Activated naive CD4-positive, alpha-beta T cell treated with anti-CD3 and anti-CD28 coated beads, Interleukin-2, amount 50 U/mL, for 24 hours (primary cell): Measurements from ENCODE around the gene MED13.

Experiments
- H3K27ac Mint-ChIP-seq: one replicate; pipeline ENCODE4 v1.8.0; 2021; ENCODE audit warnings: mild to moderate bottlenecking, mixed read lengths
- H3K27me3 Mint-ChIP-seq: one replicate; pipeline ENCODE4 v1.8.0; 2021; ENCODE audit warnings: mixed read lengths
- H3K36me3 Mint-ChIP-seq: one replicate; pipeline ENCODE4 v1.8.0; 2021; ENCODE audit warnings: mixed read lengths
- H3K4me1 Mint-ChIP-seq: one replicate; pipeline ENCODE4 v1.8.0; 2021; ENCODE audit warnings: mixed read lengths
- H3K4me3 Mint-ChIP-seq: one replicate; pipeline ENCODE4 v1.8.0; 2021; ENCODE audit warnings: mild to moderate bottlenecking, mixed read lengths
- H3K9me3 Mint-ChIP-seq: one replicate; pipeline ENCODE4 v1.8.0; 2021; ENCODE audit warnings: mixed read lengths

The MED13 gene

GRCh38 chr17:62094175-62094574 is 29.1 kb upstream of the MED13 start:
- peaks cover 8% of the 10 kb centered on the region for H3K4me1 Mint-ChIP-seq
- no peak overlapping the region for H3K27ac Mint-ChIP-seq

GRCh38 chr17:62093188-62094155 is 28.4 kb upstream of the MED13 start:
- Mint-ChIP-seq H3K36me3 (no peaks in the 10 kb centered on the region), H3K27ac (no peak overlapping the region), H3K27me3 (peaks cover 2% of the 10 kb centered on the region), H3K4me3 (no peak overlapping the region), H3K4me1 (peaks cover 2% of the 10 kb centered on the region), H3K9me3 (no peaks in the 10 kb centered on the region)

More at GRCh38 chr17:62094175-62094574, 29.1 kb upstream of the MED13 start:
- no peaks in the 10 kb centered on the region for H3K36me3 Mint-ChIP-seq
- H3K27me3 Mint-ChIP-seq = peaks cover 2% of the 10 kb centered on the region
- no peaks in the 10 kb centered on the region for H3K9me3 Mint-ChIP-seq
- H3K4me3 Mint-ChIP-seq = no peak overlapping the region

DNA sequence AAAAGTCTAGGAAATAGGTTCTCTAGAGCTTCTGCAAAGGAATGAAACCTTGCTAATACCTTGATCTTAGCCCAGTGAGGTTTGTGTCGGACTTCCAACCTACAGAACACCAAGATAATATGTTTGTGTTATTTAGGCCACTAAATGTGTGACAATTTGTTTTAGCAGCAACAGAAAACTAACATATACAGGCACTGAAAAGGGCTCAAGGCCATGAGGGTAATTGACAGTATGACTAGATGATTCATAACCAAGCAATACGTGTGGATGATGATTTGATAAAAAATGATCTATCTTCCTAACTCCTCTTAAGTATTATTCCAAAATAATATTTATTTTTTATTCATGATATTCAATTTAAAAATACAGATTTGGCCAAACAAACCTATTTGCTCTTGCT is 27.7 kb upstream of the MED13 start:
- Mint-ChIP-seq H3K9me3 (no peaks in the 10 kb centered on the region), H3K4me3 (no peak overlapping the region), H3K36me3 (no peaks in the 10 kb centered on the region), H3K27me3 (peaks cover 2% of the 10 kb centered on the region), H3K27ac (no peak overlapping the region), H3K4me1 (no peaks in the 10 kb centered on the region)

- H3K9me3 Mint-ChIP-seq = no peaks in the 10 kb centered on the region
- no peak overlapping the region for H3K27ac Mint-ChIP-seq
- no peaks in the 10 kb centered on the region for H3K36me3 Mint-ChIP-seq
- no peak overlapping the region for H3K4me3 Mint-ChIP-seq
- peaks cover 2% of the 10 kb centered on the region for H3K27me3 Mint-ChIP-seq
- H3K4me1 Mint-ChIP-seq = no peaks in the 10 kb centered on the region
Observed at GRCh38 chr17:62091804-62092203, 26.7 kb upstream of the MED13 start.

DNA sequence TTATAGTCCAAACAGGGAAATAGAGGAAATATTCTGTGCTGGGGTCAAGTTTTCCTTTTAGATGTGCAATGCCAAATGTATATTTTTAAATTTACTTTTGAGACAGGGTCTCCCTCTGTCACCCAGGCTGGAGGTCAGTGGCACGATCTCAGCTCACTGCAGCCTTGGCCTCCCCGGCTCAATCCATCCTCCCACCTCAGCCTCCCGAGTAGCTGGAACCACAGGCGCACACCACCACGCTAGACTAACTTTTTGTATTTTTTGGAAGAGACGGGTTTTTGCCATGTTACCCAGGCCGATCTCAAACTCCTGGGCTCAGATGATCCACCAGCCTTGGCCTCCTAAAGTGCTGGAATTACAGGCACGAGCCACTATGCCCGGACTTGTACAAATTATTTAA is 25.8 kb upstream of the MED13 start:
- Mint-ChIP-seq H3K27me3 (peaks cover 2% of the 10 kb centered on the region), H3K4me3 (no peak overlapping the region), H3K4me1 (peaks cover 3% of the 10 kb centered on the region), H3K36me3 (no peaks in the 10 kb centered on the region), H3K9me3 (no peaks in the 10 kb centered on the region), H3K27ac (no peak overlapping the region)

GRCh38 chr17:62090021-62090824 is 25.1 kb upstream of the MED13 start:
- peaks cover 5% of the 10 kb centered on the region for H3K4me1 Mint-ChIP-seq
- no peak overlapping the region for H3K4me3 Mint-ChIP-seq
- H3K27me3 Mint-ChIP-seq = peaks cover 2% of the 10 kb centered on the region
- no peak overlapping the region for H3K27ac Mint-ChIP-seq
- no peaks in the 10 kb centered on the region for H3K9me3 Mint-ChIP-seq
- no peaks in the 10 kb centered on the region for H3K36me3 Mint-ChIP-seq

DNA sequence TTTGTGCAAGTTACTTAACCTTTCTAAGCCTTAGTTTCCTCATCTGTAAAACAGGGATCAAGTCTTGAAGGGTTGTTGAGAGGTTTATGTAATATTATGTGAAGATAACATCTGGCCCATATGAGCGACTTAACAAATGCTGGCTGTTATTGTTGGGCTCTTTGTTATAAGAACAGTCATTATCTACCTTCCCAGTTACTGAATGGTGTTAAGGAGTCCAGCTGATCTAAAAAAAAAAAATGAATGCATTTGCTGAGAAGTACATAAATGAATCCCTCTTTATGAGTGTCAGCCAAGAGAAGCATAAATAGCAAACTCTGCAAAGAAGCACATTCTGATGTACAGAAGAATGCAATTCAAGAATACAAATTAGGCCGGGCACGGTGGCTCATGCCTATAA is 24.3 kb upstream of the MED13 start:
- Mint-ChIP-seq H3K36me3 (no peaks in the 10 kb centered on the region), H3K4me1 (peaks cover 9% of the 10 kb centered on the region), H3K4me3 (no peak overlapping the region), H3K27ac (no peak overlapping the region), H3K9me3 (no peaks in the 10 kb centered on the region), H3K27me3 (peaks cover 2% of the 10 kb centered on the region)

- Mint-ChIP-seq H3K9me3 (no peaks in the 10 kb centered on the region), H3K4me3 (no peak overlapping the region), H3K4me1 (peaks cover 9% of the 10 kb centered on the region), H3K36me3 (no peaks in the 10 kb centered on the region), H3K27me3 (no peaks in the 10 kb centered on the region), H3K27ac (no peak overlapping the region)
Observed at GRCh38 chr17:62086737-62087136, 21.7 kb upstream of the MED13 start.

GRCh38 chr17:62085511-62086408 is 20.7 kb upstream of the MED13 start:
- peaks cover 9% of the 10 kb centered on the region for H3K4me1 Mint-ChIP-seq
- no peaks in the 10 kb centered on the region for H3K36me3 Mint-ChIP-seq
- no peaks in the 10 kb centered on the region for H3K27me3 Mint-ChIP-seq
- H3K27ac Mint-ChIP-seq = no peak overlapping the region
- no peak overlapping the region for H3K4me3 Mint-ChIP-seq
- no peaks in the 10 kb centered on the region for H3K9me3 Mint-ChIP-seq

- H3K4me1 Mint-ChIP-seq = peaks cover 9% of the 10 kb centered on the region
- no peaks in the 10 kb centered on the region for H3K36me3 Mint-ChIP-seq
- H3K27ac Mint-ChIP-seq = no peak overlapping the region
- H3K4me3 Mint-ChIP-seq = no peak overlapping the region
- peaks cover under 1% of the 10 kb centered on the region for H3K27me3 Mint-ChIP-seq
- H3K9me3 Mint-ChIP-seq = no peaks in the 10 kb centered on the region
Observed at GRCh38 chr17:62084585-62084984, 19.5 kb upstream of the MED13 start.

- Mint-ChIP-seq H3K36me3 (no peaks in the 10 kb centered on the region), H3K27me3 (peaks cover 2% of the 10 kb centered on the region), H3K4me1 (peaks cover 9% of the 10 kb centered on the region), H3K27ac (no peak overlapping the region), H3K9me3 (no peaks in the 10 kb centered on the region), H3K4me3 (no peak overlapping the region)
Observed at GRCh38 chr17:62083651-62084050, 18.6 kb upstream of the MED13 start.

- Mint-ChIP-seq H3K27me3 (peaks cover 5% of the 10 kb centered on the region), H3K4me1 (peaks cover 4% of the 10 kb centered on the region), H3K36me3 (no peaks in the 10 kb centered on the region), H3K4me3 (no peak overlapping the region), H3K9me3 (no peaks in the 10 kb centered on the region), H3K27ac (no peak overlapping the region)
Observed at GRCh38 chr17:62080647-62081046, 15.6 kb upstream of the MED13 start.

DNA sequence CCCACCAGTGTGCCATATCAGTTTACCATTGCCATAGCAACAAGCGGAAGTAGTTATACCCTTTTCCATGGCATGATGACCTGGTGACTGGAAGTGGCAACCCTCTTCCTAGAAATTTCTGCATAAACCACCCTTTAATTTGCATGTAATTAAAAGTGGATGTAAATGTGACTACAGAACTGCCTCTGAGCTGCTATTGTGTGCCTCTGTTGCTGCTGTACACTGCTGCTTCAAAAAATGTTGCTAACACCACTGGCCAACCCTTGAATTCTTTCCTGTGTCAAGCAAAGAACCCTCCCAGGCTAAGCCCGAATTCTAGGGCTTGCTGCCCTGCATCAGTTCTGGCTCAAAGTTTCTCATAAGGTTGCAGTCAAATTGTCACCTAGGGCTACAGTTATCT is 12.9 kb upstream of the MED13 start:
- Mint-ChIP-seq H3K36me3 (no peaks in the 10 kb centered on the region), H3K4me3 (no peak overlapping the region), H3K9me3 (no peaks in the 10 kb centered on the region), H3K27ac (no peak overlapping the region), H3K4me1 (no peaks in the 10 kb centered on the region), H3K27me3 (peaks cover 5% of the 10 kb centered on the region)

DNA sequence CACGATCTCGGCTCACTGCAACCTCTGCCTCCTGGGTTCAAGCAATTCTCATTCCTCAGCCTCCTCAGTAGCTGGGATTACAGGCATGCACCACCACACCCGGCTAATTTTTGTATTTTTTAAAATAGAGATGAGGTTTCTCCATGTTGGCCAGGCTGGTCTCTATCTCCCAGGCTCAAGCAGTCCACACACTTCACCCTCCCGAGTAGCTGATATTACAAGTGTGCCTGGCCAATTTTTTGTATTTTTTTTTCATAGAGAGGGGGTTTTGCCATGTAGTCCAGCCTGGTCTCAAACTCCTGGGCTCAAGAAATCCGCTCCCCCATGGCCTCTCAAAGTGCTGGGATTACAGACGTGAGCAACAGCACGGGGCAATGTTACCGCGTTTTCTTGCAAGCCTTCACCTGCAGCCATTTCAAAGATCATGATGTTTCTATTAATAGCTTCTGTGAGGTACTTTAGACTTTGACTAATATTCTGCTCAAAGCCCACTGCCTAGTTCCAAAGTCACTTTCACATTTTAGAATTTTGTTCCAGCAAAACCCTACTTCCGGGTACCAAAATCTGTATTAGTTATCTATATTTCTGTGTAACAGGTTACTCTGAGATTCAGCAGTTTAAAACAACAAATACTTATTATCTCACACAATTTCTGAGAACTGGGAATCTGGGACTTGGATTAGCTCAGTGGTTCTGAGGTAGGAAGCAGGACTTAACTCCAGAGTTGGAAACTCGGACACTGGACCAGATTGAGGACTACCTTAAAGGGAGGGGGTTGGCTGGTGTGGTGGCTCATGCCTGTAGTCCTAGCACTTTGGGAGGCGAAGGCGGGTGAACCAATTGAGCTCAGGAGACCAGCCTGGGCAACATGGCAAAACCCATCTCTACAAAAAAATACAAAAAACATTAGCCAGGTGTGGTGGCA is 12.0 kb upstream of the MED13 start:
- Mint-ChIP-seq H3K9me3 (no peaks in the 10 kb centered on the region), H3K27ac (no peak overlapping the region), H3K4me1 (no peaks in the 10 kb centered on the region), H3K27me3 (peaks cover 5% of the 10 kb centered on the region), H3K4me3 (no peak overlapping the region), H3K36me3 (no peaks in the 10 kb centered on the region)
